Hematopoietic multipotent progenitor cell treated with erythropoietin and hydrocortisone succinate and interleukin-3 and kit ligand, for 4 days (in vitro differentiated cells): ENCODE results near the gene ITIH2.
"Not testable (repeated sequence)": the region's sequence is repeated elsewhere in the genome, so short reads cannot be mapped to it uniquely, and the experiment has no call there.

Experiments
- DNase-seq: peaks from one replicate; pipeline ENCODE4 v3.0.0-alpha.2; 2015

The ITIH2 gene

GRCh38 chr10:7700577-7701125 is 2.5 kb upstream of the ITIH2 start:
- no peak for DNase-seq

DNA sequence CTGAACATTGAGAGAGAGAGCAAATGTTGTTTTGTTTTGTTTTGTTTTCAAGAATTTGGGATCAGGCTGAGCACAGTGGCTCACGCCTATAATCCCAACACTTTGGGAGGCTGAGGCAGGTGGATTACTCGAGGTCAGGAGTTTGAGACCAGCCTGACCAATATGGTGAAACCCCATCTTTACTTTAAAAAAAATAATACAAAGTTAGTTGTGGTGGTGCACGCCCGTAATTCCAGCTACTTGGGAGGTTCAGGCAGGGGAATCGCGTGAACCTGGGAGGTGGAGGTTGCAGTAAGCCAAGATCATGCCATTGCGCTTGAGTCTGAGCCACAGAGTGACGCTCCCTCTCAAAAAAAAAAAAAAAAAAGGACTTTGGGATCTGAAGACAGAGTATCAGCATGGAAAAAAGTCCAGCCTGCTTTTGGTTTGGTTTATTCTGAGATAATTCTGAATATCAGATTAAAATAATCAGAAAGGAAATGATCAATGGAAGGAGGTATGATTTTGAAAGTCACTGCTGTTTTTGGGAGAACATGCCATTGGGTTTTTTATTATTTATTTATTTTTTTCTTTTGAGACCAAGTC is 1.9 kb upstream of the ITIH2 start:
- DNase-seq: no peak

- DNase-seq: no peak
These were observed 766 bp upstream of the ITIH2 start for GRCh38 chr10:7702288-7702812.

DNA sequence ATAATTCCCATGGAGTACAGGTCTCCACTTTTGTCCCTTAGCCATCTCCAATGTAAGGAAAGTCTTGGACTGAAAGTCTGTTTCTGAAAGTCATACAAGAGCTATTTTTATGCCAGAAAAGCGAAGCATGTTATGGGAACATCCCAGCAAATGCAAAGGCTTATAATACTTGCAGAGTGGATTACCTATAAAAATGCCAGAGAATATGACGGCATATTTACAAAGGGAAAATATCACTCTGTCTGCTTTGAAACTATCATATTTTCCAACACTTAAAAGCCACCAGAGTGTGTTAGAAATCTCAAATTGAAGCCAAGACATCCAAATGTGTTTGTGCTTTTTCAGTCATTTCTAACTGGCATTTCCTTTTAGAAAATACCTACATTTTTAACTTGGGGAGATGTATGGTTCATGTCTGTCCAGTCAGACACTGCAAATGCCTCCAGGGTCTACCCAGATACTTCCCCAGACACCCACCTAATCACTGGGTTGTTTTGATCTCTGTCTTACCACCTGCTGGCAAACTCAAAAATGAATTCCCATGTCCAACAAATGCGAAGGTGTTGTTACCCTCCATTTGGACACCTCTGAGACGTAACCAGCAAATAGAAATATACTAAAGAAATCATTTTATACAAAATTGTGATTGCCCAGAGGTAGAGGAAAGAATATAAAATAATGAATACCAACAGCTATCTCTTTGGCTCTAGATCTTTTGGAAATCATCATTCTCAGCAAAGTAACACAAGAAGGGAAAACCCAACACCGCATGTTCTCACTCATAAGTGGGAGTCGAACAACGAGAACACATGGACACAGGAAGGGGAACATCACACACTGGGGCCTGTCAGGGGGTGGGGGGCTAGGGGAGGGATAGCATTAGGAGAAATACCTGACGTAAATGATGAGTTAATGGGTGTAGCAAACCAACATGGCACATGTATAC is 1.2 kb downstream of the ITIH2 start:
- no peak for DNase-seq

DNA sequence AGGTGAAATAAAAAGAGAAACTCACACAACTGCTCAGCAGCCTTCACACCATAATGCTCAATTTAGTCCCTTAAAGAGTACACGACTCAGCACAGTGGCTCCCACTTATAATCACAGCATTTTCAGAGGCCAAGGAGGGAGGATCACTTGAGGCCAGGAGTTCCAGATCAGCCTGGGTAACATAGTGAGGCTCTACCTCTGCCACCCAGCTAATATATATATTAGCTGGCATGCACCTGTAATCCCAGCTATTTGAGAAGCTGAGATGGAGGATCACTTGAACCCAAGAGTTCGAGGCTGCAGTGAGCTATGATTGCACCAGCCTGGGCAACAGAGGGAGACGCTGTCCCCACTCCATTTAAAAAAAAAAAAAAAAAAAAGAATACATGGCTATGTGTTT is 2.2 kb downstream of the ITIH2 start:
- DNase-seq: no peak

- no peak for DNase-seq
These were observed 3.5 kb downstream of the ITIH2 start for GRCh38 chr10:7706534-7707073.

DNA sequence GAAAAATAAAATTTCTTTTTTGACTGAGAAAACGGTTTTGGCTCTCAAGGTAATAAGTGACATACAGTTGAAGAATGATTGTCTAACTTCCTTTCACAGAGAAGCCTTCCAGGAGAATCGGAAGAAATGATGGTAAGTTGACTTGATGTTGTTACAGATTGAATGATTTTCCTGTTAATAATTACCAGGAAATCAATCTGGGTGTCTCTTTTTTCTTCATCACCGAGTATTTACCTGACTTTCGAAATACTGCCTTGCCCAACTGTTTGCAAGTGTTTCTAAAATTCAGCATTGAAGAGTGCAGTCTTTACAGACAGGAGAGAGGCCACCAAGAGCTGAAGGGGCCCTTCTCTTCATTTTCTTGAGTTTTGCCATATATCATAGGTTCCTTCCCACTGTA is 4.0 kb downstream of the ITIH2 start:
- no peak for DNase-seq

DNA sequence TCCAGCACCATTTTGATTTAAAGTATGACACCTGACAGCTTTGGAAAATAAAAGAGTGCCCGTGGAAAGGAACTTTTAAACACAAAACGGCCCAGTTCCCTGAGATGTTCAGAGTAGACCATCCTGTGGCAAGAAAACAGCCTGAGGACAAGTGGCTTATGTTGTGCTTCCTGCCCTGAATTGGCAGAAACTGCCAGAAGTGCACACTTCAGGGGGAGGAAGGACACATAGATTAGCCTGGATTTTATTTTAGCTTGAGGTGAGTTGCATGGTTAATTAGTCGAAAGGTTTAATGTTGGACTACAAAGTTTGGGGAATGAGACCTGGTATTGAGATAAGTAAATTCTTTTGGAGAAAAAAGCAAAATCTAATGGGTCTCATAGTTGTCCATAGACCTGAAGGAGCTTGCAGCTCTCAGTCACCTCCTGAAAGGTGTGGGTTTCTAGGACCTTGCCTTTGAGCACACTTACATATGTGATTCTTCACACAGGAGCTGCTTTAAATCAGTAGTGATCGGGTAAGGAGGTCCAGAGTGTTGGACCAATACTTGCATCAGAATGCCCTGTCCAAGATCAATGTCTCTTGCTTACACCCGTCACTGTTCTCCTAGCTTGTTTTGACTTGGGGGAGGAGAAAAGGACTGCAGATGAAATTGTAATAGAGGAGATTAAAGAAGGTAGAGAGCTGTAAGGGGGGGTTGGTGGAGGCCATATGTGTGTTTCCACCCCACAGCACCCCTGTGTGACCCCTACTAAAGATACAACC is 4.9 kb downstream of the ITIH2 start:
- no peak for DNase-seq

DNA sequence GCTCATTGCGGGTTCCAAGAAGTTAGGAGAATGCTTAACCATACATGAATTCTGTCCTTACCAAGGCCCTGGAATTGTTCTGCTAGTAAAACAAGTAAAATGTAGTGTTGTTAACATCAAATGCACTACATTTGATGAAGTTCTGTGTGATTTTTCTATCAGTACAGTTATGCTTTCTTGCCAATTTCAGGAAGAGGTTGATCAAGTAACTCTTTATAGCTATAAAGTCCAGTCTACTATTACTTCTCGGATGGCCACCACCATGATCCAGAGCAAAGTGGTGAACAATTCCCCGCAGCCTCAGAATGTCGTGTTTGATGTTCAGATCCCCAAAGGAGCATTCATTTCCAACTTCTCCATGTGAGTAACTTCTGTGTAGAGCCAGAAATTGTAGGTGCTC is 5.7 kb downstream of the ITIH2 start:
- DNase-seq: no peak

- DNase-seq: no peak
These were observed 7.3 kb downstream of the ITIH2 start for GRCh38 chr10:7710446-7710845.

DNA sequence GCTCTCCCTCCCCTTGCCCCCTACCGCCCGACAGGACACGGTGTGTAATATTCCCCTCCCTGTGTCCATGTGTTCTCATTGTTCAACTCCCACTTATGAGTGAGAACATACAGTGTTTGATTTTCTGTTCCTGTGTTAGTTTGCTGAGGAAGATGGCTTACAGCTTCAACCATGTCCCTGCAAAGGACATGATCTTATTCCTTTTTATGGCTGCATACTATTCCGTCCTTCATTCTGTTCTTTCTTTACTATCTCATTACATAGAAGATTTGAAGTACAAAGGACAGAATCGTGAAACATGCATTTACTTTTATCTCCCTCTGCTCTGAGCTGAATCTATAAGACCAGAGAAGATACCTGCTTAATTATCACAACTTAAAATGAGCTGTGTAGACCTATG is 8.0 kb downstream of the ITIH2 start:
- DNase-seq: not testable (repeated sequence)

DNA sequence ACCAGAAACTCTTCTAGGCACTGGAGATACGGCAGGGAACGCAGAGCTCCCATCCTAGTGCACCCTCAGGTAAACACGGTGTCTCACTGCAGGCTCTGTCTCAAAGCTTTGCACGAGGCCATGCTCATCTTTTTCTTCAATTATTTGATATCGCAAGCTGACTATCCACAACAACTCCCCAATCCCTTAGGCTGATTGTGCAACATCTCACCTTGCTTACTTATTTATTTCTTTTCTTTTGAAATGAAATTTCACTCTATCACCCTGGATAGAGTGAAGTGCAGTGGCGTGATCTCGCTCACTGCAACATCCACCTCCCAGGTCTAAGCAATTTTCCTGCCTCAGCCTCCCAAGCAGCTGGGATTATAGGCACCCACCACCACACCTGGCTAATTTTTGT is 12.4 kb downstream of the ITIH2 start:
- DNase-seq: no peak

DNA sequence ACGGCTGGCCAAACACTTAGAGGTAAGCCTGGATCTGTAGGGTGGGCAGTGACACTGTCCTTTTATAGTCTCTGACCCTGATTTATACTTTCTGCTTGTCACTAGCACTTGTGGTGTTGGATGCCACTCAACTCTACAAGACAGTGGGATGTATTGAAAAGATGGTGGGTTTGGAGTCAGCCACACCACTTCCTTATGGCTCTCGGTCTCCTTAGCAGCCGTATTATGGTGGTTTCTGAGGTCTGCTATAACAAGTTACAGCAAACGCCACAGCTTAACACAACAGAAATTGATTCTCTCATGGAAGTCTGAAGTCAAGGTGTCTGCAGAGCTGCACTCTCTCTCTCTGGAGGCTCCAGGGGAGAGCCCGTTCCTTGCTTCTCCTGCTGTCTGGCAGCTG is 14.7 kb downstream of the ITIH2 start:
- DNase-seq: no peak

GRCh38 chr10:7718685-7719084 is 15.6 kb downstream of the ITIH2 start:
- DNase-seq: no peak

GRCh38 chr10:7720478-7720877 is 17.4 kb downstream of the ITIH2 start:
- DNase-seq: no peak

DNA sequence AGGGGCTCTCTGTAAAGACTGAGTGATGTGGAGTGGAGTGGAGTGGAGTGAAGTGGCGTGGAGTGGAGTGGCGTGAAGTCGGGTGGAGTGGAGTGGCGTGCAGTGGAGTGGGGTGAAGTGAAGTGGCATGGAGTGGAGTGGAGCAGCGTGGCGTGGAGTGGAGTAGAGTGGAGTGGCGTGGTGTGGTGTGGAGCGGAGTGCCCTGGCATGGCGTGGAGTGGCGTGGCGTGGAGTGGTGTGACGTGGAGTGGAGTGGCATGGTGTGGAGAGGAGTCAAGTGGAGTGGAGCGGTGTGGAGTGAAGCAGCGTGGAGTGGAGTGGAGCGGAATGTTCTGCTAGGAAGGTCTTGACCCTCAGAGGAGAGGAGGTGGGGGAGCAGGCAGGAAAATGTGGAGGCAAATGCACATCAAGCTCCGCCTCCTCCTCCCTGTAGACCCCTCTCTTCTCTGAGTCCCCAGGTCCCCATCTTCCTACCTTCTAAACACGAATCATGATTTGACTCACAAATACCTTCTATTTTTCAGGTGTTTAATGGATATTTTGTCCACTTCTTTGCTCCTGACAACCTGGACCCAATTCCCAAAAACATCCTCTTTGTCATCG is 19.9 kb downstream of the ITIH2 start:
- DNase-seq: no peak

GRCh38 chr10:7734821-7735220 is 31.7 kb downstream of the ITIH2 start:
- no peak for DNase-seq

DNA sequence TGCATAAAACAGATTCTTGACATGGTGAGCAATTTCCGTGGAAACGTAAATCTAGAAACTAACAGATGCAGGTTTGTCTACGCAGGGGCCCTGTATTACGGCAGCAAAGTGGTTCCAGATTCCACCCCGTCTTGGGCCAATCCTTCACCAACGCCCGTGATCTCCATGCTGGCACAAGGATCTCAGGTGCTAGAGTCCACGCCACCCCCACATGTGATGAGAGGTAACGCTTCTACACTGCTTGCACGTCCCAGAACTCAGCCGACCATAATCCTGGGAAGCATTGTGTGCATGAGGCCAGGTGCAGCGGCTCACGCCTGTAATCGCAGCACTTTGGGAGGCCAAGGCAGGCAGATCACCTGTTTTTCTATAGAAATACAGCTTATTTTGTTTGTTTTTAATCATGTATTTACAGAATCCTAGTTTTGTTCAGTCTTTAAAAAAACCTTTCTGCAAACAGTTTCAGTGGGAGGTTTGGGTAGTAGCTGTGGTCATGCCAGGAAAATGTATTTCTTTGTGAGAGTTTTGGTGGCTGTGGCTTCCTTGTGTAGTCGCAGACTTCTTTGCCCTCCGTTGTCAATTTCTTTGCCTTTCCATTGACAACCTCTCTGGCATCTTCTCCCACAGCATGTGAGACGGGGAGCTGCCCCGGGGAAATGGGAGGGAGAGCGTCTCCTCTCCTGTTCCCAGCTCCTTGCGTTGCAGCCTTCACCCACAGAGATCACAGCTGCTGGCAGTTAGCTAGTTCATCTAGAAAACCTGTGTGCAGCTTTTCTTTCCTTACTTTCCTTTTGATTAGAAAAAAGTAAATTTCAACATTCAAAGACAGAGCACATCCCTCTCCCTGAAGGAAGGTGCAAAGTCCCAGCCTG is 35.7 kb downstream of the ITIH2 start:
- no peak for DNase-seq

DNA sequence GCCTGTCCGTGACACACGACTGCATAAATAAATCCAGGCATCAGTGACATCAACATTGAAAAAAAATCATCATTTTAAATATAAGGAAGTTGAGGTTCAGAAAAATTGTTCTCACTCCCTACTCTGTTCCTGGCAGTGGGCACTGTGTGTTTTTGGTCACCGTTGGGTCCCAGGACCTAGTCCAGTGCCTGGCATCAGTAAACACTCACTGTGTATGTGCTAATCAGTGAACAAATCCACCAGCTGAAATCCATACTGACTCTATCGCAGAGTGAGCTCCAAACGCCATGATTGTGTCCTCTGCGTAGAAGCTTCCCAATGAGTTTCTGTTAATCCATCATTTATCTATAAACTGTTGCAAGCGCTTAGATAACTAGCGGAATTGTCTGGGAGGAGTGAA is 41.2 kb downstream of the ITIH2 start:
- DNase-seq: no peak

DNA sequence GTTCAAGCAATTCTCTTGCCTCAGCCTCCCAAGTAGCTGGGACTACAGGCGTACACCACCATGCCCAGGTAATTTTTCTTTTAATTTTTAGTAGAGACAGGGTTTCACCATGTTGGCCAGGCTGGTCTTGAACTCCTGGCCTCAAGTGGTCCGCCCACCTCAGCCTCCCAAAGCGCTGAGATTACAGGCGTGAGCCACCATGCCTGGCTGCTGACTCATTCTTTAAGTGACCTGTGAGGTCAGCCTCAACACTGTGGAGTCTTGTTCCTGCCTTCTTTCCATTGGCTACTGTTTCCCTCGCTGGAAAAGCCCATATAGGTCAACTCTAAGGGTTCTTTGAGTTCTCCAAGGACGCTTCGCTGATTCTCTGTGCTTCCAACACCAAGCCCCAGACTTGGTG is 45.5 kb downstream of the ITIH2 start:
- not testable (repeated sequence) for DNase-seq

DNA sequence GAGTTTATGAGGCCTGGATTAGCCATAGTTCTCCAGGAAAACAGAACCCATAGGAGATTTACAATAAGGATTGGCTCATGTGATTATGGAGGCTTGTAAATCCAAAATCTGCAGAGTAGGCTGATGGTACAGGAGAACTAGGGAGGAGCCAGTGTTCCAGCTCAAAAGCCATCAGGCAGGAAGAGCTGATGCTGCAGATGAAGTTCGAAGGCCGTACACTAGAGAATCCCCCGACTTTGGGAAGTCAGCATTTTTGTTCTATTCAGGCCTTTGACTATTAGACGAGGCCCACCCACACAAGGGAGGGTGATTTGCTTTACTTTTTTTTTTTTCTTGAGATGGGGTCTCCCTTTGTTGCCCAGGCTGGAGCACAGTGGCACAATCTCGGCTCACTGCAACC is 47.1 kb downstream of the ITIH2 start:
- no peak for DNase-seq
